HG02938 (cell line): Measurements from ENCODE around the gene ITPR2.

Source experiments
- ATAC-seq: cut with Tn5 transposase; IDR thresholded peaks from one replicate; pipeline ENCODE4 v1.9.1; 2021; ENCODE audit warnings: mild to moderate bottlenecking, moderate library complexity; ENCODE audit not compliant: unreplicated experiment

The ITPR2 gene

DNA sequence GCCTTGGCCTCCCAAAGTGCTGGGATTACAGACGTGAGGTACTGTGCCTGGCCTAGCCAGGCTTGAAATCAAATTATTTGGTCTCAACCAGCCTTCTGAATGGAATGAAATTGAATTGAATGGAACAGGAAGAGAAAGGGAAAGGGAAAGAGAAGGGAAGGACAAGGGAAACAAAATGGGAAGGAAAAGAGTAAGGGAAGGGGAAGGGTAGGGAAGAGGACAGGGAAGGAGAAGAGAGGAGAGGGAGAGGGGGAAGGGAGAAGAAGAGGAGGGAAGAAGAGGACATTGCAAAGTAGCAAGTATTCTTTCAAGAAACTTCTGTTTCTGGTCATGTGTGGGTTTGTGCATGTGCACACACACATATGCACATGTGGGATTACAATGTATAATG lies 97.8 kb downstream of the ITPR2 start:
- no peak for ATAC-seq

DNA sequence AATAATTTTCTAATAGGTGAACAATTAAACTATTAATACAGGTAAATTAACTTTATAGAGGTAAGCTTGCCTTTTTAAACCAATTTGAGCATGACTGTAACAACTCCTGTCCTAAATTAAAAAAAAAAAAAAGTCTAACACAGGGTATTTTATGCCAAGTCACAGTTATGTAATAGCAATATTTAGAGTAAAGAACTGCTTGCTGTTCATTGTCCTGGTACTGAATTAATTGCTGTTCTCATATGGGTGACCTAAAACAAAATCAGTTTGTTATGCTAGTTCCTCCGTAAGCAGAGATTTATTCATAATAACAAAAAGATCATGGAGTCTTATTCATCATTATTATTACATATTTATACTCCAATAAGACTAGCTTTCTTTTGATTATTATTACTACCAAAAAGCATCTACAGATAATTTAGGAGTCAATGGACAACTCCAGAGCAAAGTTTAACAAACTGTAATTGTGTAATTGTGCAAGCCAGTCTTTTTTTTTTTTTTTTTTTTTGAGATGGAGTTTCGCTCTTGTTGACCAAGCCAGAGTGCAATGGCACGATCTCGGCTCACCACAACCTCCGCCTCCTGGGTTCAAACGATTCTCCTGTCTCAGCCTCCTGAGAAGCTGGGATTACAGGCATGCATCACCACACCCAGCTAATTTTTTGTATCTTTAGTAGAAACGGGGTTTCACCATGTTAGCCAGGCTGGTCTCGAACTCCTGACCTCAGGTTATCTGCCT lies 98.3 kb downstream of the ITPR2 start:
- no peak for ATAC-seq

DNA sequence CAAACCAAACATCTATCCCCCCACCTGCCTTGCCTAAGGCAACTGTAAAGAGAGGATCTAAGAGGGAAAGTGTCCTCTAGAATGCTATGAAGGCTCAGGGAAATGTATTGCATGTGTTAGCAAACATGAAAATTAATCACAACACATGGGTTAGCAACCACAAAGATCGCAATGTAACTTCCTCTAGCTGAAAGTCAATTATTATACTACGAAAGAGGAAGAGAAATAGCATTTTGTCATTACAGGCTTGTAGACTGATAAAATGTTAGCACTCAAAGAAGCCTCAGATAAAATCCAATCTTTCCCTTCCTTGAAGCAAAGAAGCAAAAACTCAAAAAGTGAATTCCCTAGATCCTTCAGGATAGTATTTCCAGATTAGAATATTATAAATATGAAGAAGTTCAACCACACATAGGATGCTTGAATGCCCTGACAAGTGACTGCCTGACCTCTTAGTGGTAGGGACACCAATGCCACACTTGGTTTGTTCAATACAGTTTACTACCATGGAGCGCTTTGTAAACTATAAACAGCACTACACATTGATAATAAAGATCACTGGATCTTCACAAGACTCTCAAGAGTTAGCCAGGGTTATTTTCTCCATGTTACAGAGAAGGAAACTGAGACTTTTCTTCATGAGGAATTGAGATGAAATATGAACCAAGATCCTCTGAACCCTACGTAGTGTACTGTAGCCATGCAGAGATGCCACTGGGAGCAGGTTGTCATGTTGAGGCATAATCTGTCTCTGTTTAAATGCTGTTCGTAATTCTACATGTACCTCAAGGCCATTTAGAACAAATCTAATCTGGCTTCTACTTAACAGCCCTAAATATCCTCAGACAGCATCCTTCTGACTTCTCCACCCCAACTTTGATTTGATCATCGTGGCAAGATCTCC lies 100.7 kb downstream of the ITPR2 start:
- peak; percentile 70 for ATAC-seq

- no peak for ATAC-seq
These were observed 102.3 kb downstream of the ITPR2 start for GRCh38 chr12:26730481-26731350.

GRCh38 chr12:26729137-26729671 lies 103.8 kb downstream of the ITPR2 start:
- peak; percentile 41 for ATAC-seq

- ATAC-seq, result peak; percentile 37
These were observed 104.6 kb downstream of the ITPR2 start for GRCh38 chr12:26728205-26729050.

DNA sequence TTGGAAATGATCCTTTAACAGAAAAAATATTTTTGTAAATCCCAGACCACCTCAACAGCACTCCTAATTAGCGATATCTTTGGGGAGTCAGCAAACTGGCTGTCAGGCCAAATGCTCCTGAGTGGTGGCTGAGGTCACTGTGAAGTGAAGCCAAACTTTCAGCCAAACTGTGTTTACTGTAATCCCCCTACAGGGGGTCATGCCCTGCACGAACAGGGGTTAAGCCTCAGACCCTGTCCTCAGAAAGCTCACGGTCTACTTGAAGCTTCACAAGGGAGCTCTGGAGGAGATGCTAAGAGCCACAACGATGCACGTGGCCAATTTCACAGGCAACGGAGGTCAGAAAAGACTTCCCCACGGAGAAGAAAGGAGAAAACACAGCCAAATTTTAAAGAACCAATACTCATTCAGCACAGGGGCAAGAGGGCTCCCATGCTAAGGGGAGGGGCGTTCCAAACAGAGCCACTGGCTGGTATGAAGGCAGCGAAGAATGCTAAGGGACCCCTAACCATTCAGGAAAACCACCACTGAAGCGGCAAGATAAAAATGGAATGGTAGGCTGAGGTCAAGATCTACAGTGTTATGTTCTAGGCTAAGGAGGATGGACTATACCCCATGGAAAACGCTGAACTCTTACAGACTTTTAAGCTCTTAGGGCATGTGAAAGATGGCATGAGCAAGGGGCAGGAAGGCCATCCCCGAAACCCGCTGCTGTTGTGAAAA lies 105.4 kb downstream of the ITPR2 start:
- ATAC-seq, result no peak

DNA sequence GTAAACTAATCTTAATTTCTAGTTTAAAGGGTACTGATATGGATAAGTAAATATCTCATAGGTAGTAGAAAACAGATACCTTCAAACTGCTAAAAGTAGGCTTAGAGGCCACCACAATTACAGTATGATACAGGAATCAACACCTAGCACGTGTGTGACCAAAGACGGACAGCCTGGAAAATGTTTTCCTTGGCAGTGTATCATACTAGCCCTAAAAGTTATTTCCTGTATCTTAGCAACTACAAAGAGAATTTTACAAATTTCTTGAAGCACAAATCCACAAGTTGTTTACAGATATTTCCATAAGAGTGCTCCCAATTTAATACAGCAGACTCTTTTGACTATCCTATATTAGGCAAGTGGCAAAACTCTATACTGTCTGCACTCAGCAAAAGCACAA lies 106.0 kb downstream of the ITPR2 start:
- no peak for ATAC-seq

- no peak for ATAC-seq
These were observed 107.6 kb downstream of the ITPR2 start for GRCh38 chr12:26725276-26725916.

- no peak for ATAC-seq
These were observed 108.7 kb downstream of the ITPR2 start for GRCh38 chr12:26724309-26724702.

DNA sequence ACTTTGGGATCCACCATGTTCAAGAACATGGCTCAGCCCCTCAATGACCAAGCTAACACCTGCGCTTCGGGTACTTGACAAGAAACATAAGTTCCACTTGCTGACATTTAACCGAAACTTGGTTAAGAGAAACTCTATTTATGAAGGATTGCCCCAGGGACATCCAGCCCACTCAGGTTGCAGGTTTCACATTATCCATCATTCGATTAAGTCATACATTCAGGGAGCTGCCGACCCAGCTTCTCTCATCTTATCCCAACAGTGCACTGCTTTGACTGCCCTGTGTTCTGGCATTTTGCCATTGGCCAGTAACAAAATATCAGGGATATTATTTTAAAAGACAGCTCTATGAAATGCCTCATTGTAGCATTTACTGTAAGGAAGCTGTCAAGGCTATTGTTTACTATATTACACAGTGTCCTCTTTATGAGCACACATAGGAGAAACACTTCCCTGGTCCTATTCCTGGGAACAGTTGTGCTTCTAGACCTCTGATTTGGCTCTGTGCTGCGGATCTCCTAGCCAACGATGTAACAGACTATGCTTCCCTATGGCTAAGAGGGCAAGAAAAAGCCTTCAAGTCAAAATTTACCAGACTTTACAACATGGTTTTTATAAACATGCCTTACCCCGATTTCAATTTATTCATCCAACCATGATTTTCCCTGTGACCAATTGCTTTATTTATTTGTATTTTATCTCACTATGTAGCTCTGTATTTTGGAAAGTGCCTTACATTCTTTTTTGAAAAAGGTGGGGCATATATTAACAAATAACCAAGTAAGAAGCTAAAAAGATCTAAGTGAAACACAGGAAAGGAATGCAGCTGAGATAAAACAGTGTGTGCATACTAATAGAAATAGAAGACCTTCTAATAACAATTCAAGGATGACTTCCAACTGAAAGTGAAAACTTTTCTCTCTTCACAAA lies 109.3 kb downstream of the ITPR2 start:
- no peak for ATAC-seq

GRCh38 chr12:26721800-26722199 lies 111.2 kb downstream of the ITPR2 start:
- no peak for ATAC-seq

- ATAC-seq, result no peak
These were observed 113.1 kb downstream of the ITPR2 start for GRCh38 chr12:26719852-26720251.

- ATAC-seq, result no peak
These were observed 115.2 kb downstream of the ITPR2 start for GRCh38 chr12:26717757-26718156.

DNA sequence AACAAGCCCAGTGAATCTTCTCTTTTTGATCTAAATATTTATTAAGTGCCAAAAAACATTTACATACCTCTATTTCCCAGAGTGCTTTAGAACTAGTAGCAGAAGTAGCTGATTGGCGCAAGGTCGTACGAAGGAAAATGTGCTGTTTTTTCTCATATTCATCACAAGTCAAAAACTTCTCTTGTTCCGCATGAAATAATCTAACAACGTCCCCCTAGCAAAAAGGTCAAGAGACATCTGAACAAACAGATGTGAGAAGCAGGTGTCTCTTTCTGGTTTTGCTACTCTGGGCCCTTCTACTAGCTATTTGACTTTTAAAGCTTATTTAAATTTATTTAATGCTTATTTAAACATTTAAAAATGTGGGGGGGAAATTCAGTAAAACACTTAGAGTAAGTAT lies 117.8 kb downstream of the ITPR2 start:
- ATAC-seq, result no peak

DNA sequence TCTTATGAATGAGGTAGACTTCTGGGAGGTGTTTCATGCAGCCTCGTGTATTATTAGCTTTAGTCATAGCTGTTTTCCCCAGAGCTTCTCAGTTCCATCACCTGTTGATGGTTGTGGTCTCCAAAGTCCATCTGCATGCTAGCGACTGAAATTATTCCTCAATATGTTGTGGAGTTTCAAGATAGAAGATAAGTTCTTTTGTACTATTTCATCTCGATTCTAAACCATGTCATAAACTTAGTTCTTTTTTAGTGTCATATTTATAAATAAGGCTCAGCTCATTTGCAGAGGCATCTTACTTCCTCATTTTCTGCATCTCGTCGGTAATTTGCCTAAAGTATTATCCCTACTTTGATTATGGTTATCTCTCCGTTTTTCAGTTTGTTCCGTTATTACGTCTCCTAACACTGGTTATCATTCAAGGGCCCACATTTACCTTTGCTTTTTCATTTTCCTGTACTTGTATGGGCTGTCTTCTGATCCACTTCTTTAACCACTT lies 119.1 kb downstream of the ITPR2 start:
- ATAC-seq, result peak; percentile 84

GRCh38 chr12:26712892-26713291 lies 120.1 kb downstream of the ITPR2 start:
- no peak for ATAC-seq

- no peak for ATAC-seq
These were observed 121.4 kb downstream of the ITPR2 start for GRCh38 chr12:26711569-26711968.
